SJCRH30 (cell line): ENCODE measurements around the gene MAPK10. TPM values are rescaled to one million over a fixed set of nuclear protein-coding genes. Genes with fewer than 3 reads are reported as not detected.
A peak's percentile ranks its signal among the peaks of the same experiment; 100 is the strongest.

Source experiments
- DNase-seq, 2 experiments: peaks; one replicate each; pipeline ENCODE4 v3.0.0-alpha.2; 2015 to 2020
- H3K27ac ChIP-seq: fragments of 250-450 bp; sonication (Bioruptor Pico); 2 replicates; pipeline ENCODE4 v1.5.1; 2020; ENCODE audit warnings: mild to moderate bottlenecking, moderate library complexity
- H3K27me3 ChIP-seq: fragments of 250-450 bp; sonication (Bioruptor Pico); 2 replicates; pipeline ENCODE4 v1.5.1; 2020; ENCODE audit warnings: mild to moderate bottlenecking, moderate library complexity
- H3K36me3 ChIP-seq: fragments of 250-450 bp; sonication (Bioruptor Pico); 2 replicates; pipeline ENCODE4 v1.5.1; 2020; ENCODE audit warnings: mild to moderate bottlenecking, moderate library complexity
- H3K4me1 ChIP-seq: fragments of 250-450 bp; sonication (Bioruptor Pico); 2 replicates; pipeline ENCODE4 v1.5.1; 2020; ENCODE audit warnings: mild to moderate bottlenecking, moderate library complexity
- H3K4me3 ChIP-seq: fragments of 250-450 bp; sonication (Bioruptor Pico); 2 replicates; pipeline ENCODE4 v1.5.1; 2020; ENCODE audit warnings: mild to moderate bottlenecking, moderate library complexity
- H3K9me3 ChIP-seq: fragments of 250-450 bp; sonication (Bioruptor Pico); replicated peaks from 2 replicates; pipeline ENCODE4 v1.5.1; 2020; ENCODE audit warnings: mild to moderate bottlenecking, moderate library complexity
- total RNA-seq: library from RNA; depleted of rRNA; stranded (reverse); fragments of >200 nt; shearing (Covaris generic); gene quantifications from 2 replicates; pipeline ENCODE4 v1.2.3, GENCODE V29; 2014

The MAPK10 gene
- total RNA-seq, 1 experiment from 2014 or later, result 46.2 TPM

GRCh38 chr4:86058621-86059020 lies 301.2 kb downstream of the MAPK10 start:
- no peak overlapping the region for H3K4me3 ChIP-seq
- peak in 1 of 2 experiments; percentile 26 for DNase-seq
- no peak overlapping the region for H3K27ac ChIP-seq
- H3K36me3 ChIP-seq, result no peaks in the 10 kb centered on the region
- H3K9me3 ChIP-seq, result no peaks in the 10 kb centered on the region
- H3K27me3 ChIP-seq, result no peaks in the 10 kb centered on the region
- peaks cover 29% of the 10 kb centered on the region for H3K4me1 ChIP-seq

GRCh38 chr4:86055898-86056297 lies 304.0 kb downstream of the MAPK10 start:
- H3K4me1 ChIP-seq, result peaks cover 30% of the 10 kb centered on the region
- no peak overlapping the region for H3K4me3 ChIP-seq
- H3K36me3 ChIP-seq, result no peaks in the 10 kb centered on the region
- H3K27ac ChIP-seq, result no peak overlapping the region; the same call in 1 of the 2 replicates
- no peaks in the 10 kb centered on the region for H3K9me3 ChIP-seq
- peak in 1 of 2 experiments; percentile 68 for DNase-seq
- H3K27me3 ChIP-seq, result no peaks in the 10 kb centered on the region

GRCh38 chr4:86054286-86055032 lies 305.4 kb downstream of the MAPK10 start:
- H3K27ac ChIP-seq, result peak overlapping the region; percentile 33
- no peak overlapping the region for H3K4me3 ChIP-seq
- no peaks in the 10 kb centered on the region for H3K9me3 ChIP-seq
- H3K36me3 ChIP-seq, result no peaks in the 10 kb centered on the region
- peaks cover 30% of the 10 kb centered on the region for H3K4me1 ChIP-seq
- H3K27me3 ChIP-seq, result no peaks in the 10 kb centered on the region
- DNase-seq, result peak; percentile 39 to 72

- H3K9me3 ChIP-seq, result no peaks in the 10 kb centered on the region
- no peak overlapping the region for H3K27ac ChIP-seq
- H3K4me1 ChIP-seq, result peaks cover 23% of the 10 kb centered on the region
- no peak for DNase-seq
- H3K27me3 ChIP-seq, result no peaks in the 10 kb centered on the region
- H3K36me3 ChIP-seq, result no peaks in the 10 kb centered on the region
- H3K4me3 ChIP-seq, result no peak overlapping the region
Measured at GRCh38 chr4:86050496-86050895, 309.4 kb downstream of the MAPK10 start.

- H3K27ac ChIP-seq, result no peak overlapping the region
- DNase-seq, result no peak
- H3K36me3 ChIP-seq, result no peaks in the 10 kb centered on the region
- no peak overlapping the region for H3K4me3 ChIP-seq
- H3K4me1 ChIP-seq, result 0 out of 2 replicates have a peak, but pooled peaks cover 6% of the 10 kb centered on the region
- no peaks in the 10 kb centered on the region for H3K9me3 ChIP-seq
- H3K27me3 ChIP-seq, result no peaks in the 10 kb centered on the region
Measured at GRCh38 chr4:86048426-86048825, 311.4 kb downstream of the MAPK10 start.

GRCh38 chr4:86044593-86044985 lies 315.3 kb downstream of the MAPK10 start:
- 0 out of 2 replicates have a peak, but pooled peaks cover 6% of the 10 kb centered on the region for H3K4me1 ChIP-seq
- H3K27ac ChIP-seq, result no peak overlapping the region
- no peak overlapping the region for H3K4me3 ChIP-seq
- H3K36me3 ChIP-seq, result no peaks in the 10 kb centered on the region
- H3K27me3 ChIP-seq, result no peaks in the 10 kb centered on the region
- H3K9me3 ChIP-seq, result peaks cover 6% of the 10 kb centered on the region; the same call in 1 of the 2 replicates
- no peak for DNase-seq

GRCh38 chr4:86043755-86044592 lies 315.9 kb downstream of the MAPK10 start:
- 0 out of 2 replicates have a peak, but pooled peaks cover 6% of the 10 kb centered on the region for H3K4me1 ChIP-seq
- no peak overlapping the region; the same call in 1 of the 2 replicates for H3K27ac ChIP-seq
- peaks cover 6% of the 10 kb centered on the region; the same call in 1 of the 2 replicates for H3K9me3 ChIP-seq
- H3K4me3 ChIP-seq, result peak overlapping the region; percentile 24
- H3K27me3 ChIP-seq, result no peaks in the 10 kb centered on the region
- no peaks in the 10 kb centered on the region for H3K36me3 ChIP-seq
- DNase-seq, result peak; percentile 59 to 89

GRCh38 chr4:86038037-86038436 lies 321.8 kb downstream of the MAPK10 start:
- peaks cover 6% of the 10 kb centered on the region; the same call in 1 of the 2 replicates for H3K9me3 ChIP-seq
- no peak overlapping the region for H3K27ac ChIP-seq
- H3K4me1 ChIP-seq, result peaks cover 24% of the 10 kb centered on the region
- DNase-seq, result no peak
- H3K27me3 ChIP-seq, result no peaks in the 10 kb centered on the region
- H3K4me3 ChIP-seq, result no peak overlapping the region
- H3K36me3 ChIP-seq, result no peaks in the 10 kb centered on the region

GRCh38 chr4:86036736-86037135 lies 323.1 kb downstream of the MAPK10 start:
- Histone ChIP-seq H3K27me3 (no peaks in the 10 kb centered on the region), H3K4me3 (no peak overlapping the region), H3K36me3 (no peaks in the 10 kb centered on the region), H3K9me3 (peaks cover 3% of the 10 kb centered on the region; the same call in 1 of the 2 replicates), H3K4me1 (peaks cover 24% of the 10 kb centered on the region), H3K27ac (peak overlapping the region; percentile 32)
- peak in 1 of 2 experiments; percentile 65 for DNase-seq

GRCh38 chr4:86035688-86036087 lies 324.2 kb downstream of the MAPK10 start:
- no peak for DNase-seq
- Histone ChIP-seq H3K4me1 (peaks cover 24% of the 10 kb centered on the region), H3K4me3 (no peak overlapping the region), H3K27me3 (no peaks in the 10 kb centered on the region), H3K36me3 (no peaks in the 10 kb centered on the region), H3K9me3 (no peaks in the 10 kb centered on the region), H3K27ac (no peak overlapping the region)

- peaks cover 24% of the 10 kb centered on the region for H3K4me1 ChIP-seq
- H3K4me3 ChIP-seq, result no peak overlapping the region
- no peak overlapping the region for H3K27ac ChIP-seq
- no peaks in the 10 kb centered on the region for H3K27me3 ChIP-seq
- no peaks in the 10 kb centered on the region for H3K36me3 ChIP-seq
- DNase-seq, result no peak
- no peaks in the 10 kb centered on the region for H3K9me3 ChIP-seq
Measured at GRCh38 chr4:86034616-86035015, 325.2 kb downstream of the MAPK10 start.

GRCh38 chr4:86033171-86033570 lies 326.7 kb downstream of the MAPK10 start:
- Histone ChIP-seq H3K27me3 (no peaks in the 10 kb centered on the region), H3K27ac (no peak overlapping the region), H3K4me1 (peaks cover 24% of the 10 kb centered on the region), H3K36me3 (no peaks in the 10 kb centered on the region), H3K4me3 (no peak overlapping the region), H3K9me3 (no peaks in the 10 kb centered on the region)
- DNase-seq, result peak; percentile 27 to 39

- H3K27ac ChIP-seq, result no peak overlapping the region
Measured at GRCh38 chr4:86032476-86033022, 327.3 kb downstream of the MAPK10 start.

GRCh38 chr4:86031927-86032326 lies 327.9 kb downstream of the MAPK10 start:
- Histone ChIP-seq H3K36me3 (no peaks in the 10 kb centered on the region), H3K9me3 (no peaks in the 10 kb centered on the region)

More at GRCh38 chr4:86032476-86033022, 327.3 kb downstream of the MAPK10 start:
- Histone ChIP-seq H3K4me3 (no peak overlapping the region), H3K27me3 (no peaks in the 10 kb centered on the region), H3K36me3 (no peaks in the 10 kb centered on the region), H3K4me1 (peaks cover 20% of the 10 kb centered on the region), H3K9me3 (no peaks in the 10 kb centered on the region)
- no peak for DNase-seq

GRCh38 chr4:86026720-86027119 lies 333.1 kb downstream of the MAPK10 start:
- no peak overlapping the region for H3K4me3 ChIP-seq
- no peaks in the 10 kb centered on the region for H3K4me1 ChIP-seq
- H3K9me3 ChIP-seq, result no peaks in the 10 kb centered on the region
- no peak overlapping the region for H3K27ac ChIP-seq
- H3K27me3 ChIP-seq, result no peaks in the 10 kb centered on the region
- DNase-seq, result no peak
- no peaks in the 10 kb centered on the region for H3K36me3 ChIP-seq

More at GRCh38 chr4:86031927-86032326, 327.9 kb downstream of the MAPK10 start:
- H3K4me1 ChIP-seq, result peaks cover 16% of the 10 kb centered on the region
- no peak overlapping the region for H3K27ac ChIP-seq
- DNase-seq, result no peak
- H3K4me3 ChIP-seq, result no peak overlapping the region
- H3K27me3 ChIP-seq, result no peaks in the 10 kb centered on the region
